ENCODE results near the gene POLG2. TPM values are rescaled to one million over a fixed set of nuclear protein-coding genes. Genes with fewer than 3 reads are reported as not detected.

The POLG2 gene
- total and polyA plus RNA-seq, 10 of the 15 experiments (the other 5 are each of a cell fraction or from before 2014, with no cell fraction given), result 10.2 to 27.7 (median 22.2) TPM

DNA sequence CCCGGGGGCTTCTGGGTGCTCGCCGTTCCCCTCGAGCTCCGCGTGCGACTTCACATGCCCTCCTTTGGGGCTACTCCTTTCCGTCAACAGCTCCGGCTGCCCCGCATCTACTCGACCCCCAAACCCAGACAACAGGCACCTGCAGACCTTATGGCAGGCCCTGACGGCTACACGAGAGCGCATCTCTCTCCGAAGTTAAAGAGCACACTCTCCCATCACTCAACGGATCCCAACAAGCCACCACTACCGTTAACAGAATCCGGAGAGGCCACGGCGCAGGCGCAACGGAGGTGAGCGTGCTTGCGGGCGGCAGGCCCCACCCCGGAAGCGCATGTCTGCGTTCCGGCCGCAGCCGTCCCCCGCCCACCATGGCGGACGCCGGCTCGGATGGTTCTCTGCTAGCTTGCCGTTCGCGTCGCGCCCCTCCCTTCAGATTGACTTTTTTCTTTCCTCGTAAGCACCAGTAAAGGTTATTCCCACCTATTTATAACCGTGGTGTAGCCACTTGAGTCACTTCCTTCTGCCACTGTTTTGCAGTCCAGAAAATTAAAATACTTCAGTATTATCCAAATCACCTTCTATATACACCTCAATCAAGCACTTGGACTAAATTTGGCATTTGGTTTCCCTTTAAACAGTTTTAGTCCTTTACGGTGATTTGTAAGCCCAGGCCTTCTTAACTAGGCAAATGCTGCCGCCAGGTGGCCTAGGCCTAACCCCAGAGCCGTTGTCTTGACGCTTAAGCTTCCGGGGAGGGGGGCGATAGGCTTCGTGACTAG, at the start of gene POLG2 (continued):
- TF ChIP-seq ZNF592 (IDR thresholded peaks at IDR 0.05) (no peak), IRF5 (IDR thresholded peaks at IDR 0.05; ENCODE audit: borderline replicate concordance) (no peak), IKZF2 (IDR thresholded peaks at IDR 0.05) (0 out of 4 replicates have a peak, but pooled peaks of 1 of the 2 experiments have one; percentile 6), BMI1 (IDR thresholded peaks at IDR 0.05; ENCODE audit: borderline replicate concordance) (peak; percentile 63), SKIL (IDR thresholded peaks at IDR 0.05; ENCODE audit: low read depth, poor library complexity, severe bottlenecking) (peak; percentile 53), HDGF (IDR thresholded peaks at IDR 0.05) (peak; percentile 64; the same call in 1 of the 2 replicates), CBX5 (IDR thresholded peaks at IDR 0.05; ENCODE audit: low read depth) (no peak; the same call in 1 of the 2 replicates)

All from GM12878 (cell line).